T-helper 1 cell treated with Interleukin-12 subunit alpha and Interleukin-12 subunit beta and Interleukin-4 antibody, amounts not matched to agents 30 μg/mL and 1 μg/mL, for 36 hours (primary cell): ENCODE data around the gene KCNJ4.
"Not testable (repeated sequence)": the region's sequence is repeated elsewhere in the genome, so short reads cannot be mapped to it uniquely, and the experiment has no call there.

Experiments used
- H3K27ac Mint-ChIP-seq: one replicate; pipeline ENCODE4 v1.8.0; 2021; ENCODE audit warnings: mild to moderate bottlenecking, mixed read lengths
- H3K27me3 Mint-ChIP-seq: one replicate; pipeline ENCODE4 v1.8.0; 2021; ENCODE audit warnings: low read depth, mixed read lengths
- H3K36me3 Mint-ChIP-seq: one replicate; pipeline ENCODE4 v1.8.0; 2021; ENCODE audit warnings: low read depth, mixed read lengths
- H3K4me1 Mint-ChIP-seq: one replicate; pipeline ENCODE4 v1.8.0; 2021; ENCODE audit warnings: low read depth, mixed read lengths
- H3K4me3 Mint-ChIP-seq: one replicate; pipeline ENCODE4 v1.8.0; 2021; ENCODE audit warnings: mild to moderate bottlenecking, moderate library complexity, mixed read lengths
- H3K9me3 Mint-ChIP-seq: one replicate; pipeline ENCODE4 v1.8.0; 2021; ENCODE audit warnings: mixed read lengths

KCNJ4 gene

DNA sequence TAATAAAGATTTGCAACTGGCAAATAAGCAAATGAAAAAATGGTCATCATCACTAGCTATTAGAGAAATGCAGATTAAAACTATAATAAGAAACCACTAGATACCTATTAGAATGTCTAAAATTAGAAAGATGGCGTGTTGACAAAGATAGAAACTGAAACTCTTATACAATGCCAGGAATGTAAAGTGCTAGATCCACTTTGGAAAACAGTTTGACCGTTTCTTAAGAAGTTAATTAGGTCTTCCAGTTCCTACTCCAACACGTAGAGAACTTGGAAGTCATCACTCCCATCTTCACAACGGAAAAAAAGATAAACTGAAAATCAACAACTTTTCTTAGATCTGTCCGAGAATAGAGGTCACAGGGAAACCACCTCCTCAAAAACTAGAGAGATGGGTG lies 68.1 kb downstream of the KCNJ4 start:
- not testable (repeated sequence) for H3K9me3 Mint-ChIP-seq, H3K4me3 Mint-ChIP-seq, H3K27me3 Mint-ChIP-seq, H3K27ac Mint-ChIP-seq, H3K36me3 Mint-ChIP-seq
- H3K4me1 Mint-ChIP-seq = peaks cover 28% of the 10 kb centered on the region

DNA sequence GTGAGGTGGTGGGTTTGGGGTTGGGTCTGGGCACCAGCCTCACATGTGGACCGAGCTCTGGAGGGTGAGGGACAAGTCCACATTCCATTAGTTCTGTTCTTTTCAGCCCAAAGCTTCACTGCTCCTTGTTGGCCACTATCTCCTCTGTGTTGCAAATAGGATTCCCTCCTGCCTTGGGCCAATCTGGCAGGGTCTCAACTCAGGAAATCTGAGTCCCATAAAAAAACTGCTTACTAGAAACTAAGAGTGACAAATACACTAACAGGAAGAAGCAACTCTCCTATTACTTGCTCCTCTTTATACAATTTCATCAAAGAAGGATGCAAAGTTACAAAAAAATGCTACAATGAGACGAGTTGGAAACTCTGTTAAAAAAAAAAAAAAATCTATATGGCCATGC lies 71.6 kb downstream of the KCNJ4 start:
- Mint-ChIP-seq H3K4me3 (no peak overlapping the region), H3K9me3 (no peaks in the 10 kb centered on the region), H3K27ac (no peak overlapping the region), H3K27me3 (no peaks in the 10 kb centered on the region), H3K36me3 (peaks cover 14% of the 10 kb centered on the region), H3K4me1 (peaks cover 8% of the 10 kb centered on the region)

DNA sequence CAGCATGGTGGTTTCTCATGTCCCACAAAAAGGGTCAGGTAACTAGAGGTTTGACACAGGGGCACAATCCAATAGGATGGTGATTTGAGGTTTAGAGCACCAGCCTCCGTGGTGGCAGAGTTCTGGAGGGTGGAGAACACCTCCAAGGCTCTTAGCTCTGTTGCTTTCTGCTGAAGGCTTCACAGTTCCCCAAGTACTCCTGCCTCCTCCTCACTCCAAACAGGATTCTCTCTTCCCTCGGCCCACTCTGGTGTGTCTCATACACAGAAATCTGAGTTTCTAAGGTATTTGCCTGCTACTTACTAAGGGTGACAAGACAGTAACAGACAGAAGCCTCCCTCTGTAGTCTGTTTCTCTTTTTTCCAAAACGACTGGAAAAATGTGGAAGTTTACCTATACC lies 73.6 kb downstream of the KCNJ4 start:
- not testable (repeated sequence) for H3K4me3 Mint-ChIP-seq, H3K27ac Mint-ChIP-seq, H3K27me3 Mint-ChIP-seq, H3K9me3 Mint-ChIP-seq, H3K4me1 Mint-ChIP-seq
- peaks cover 19% of the 10 kb centered on the region for H3K36me3 Mint-ChIP-seq
